Thymus (tissue), 11 donors: ENCODE data around the gene IGF2BP2. TPM values are rescaled to one million over a fixed set of nuclear protein-coding genes. Genes with fewer than 3 reads are reported as not detected.
A peak's percentile ranks its signal among the peaks of the same experiment; 100 is the strongest.

Experiments
- DNase-seq, 9 donors: peaks; one replicate each; pipeline ENCODE4 v3.0.0-alpha.2; 2013; ENCODE audit warnings: low spot score in 9 of 9, low read depth in 6 of 9, missing footprints in 1 of 9
- H3K27ac ChIP-seq, 2 donors: one replicate each; pipeline ENCODE4 v1.5.1; 2013; ENCODE audit warnings: control low read depth in 1 of 2, low read depth in 1 of 2, low read length in 1 of 2, mild to moderate bottlenecking in 1 of 2, moderate library complexity in 1 of 2
- H3K27me3 ChIP-seq, 2 donors: one replicate each; pipeline ENCODE4 v1.5.1; 2013; ENCODE audit warnings: low read length in 1 of 2; ENCODE audit not compliant: control insufficient read depth in 2 of 2, insufficient read depth in 1 of 2
- H3K36me3 ChIP-seq, 2 donors: one replicate each; pipeline ENCODE4 v1.5.1; 2013; ENCODE audit warnings: low read length in 1 of 2, mild to moderate bottlenecking in 1 of 2, moderate library complexity in 1 of 2; ENCODE audit not compliant: control insufficient read depth in 2 of 2, insufficient read depth in 2 of 2
- H3K4me1 ChIP-seq, 2 donors: one replicate each; pipeline ENCODE4 v1.5.1; 2013; ENCODE audit warnings: low read length in 2 of 2; ENCODE audit not compliant: control insufficient read depth in 2 of 2, insufficient read depth in 2 of 2
- H3K4me3 ChIP-seq, 2 donors: one replicate each; pipeline ENCODE4 v1.5.1; 2013; ENCODE audit warnings: low read length in 2 of 2, control low read depth in 1 of 2, mild to moderate bottlenecking in 1 of 2
- H3K9me3 ChIP-seq, 2 donors: one replicate each; pipeline ENCODE4 v1.5.1; 2013; ENCODE audit warnings: low read length in 1 of 2, mild to moderate bottlenecking in 1 of 2; ENCODE audit not compliant: control insufficient read depth in 2 of 2, insufficient read depth in 1 of 2
- whole genome bisulfite sequencing: extraction: QIAGEN DNeasy Blood & Tissue Kit; methylation state at CpG from one replicate; pipeline ENCODE4 v1.1.7; 2013; 5-methylcytosine and 5-hydroxymethylcytosine counted together
- polyA plus RNA-seq: library from polyadenylated mRNA; stranded (reverse); fragments of 200-250 nt; gene quantifications from one replicate; pipeline ENCODE4 v1.2.3, GENCODE V29; 2013
- total RNA-seq: library from RNA; stranded (reverse); fragments of 120-200 nt; gene quantifications from one replicate; pipeline ENCODE4 v1.2.4, GENCODE V29; 2013
- donor health status: healthy.

The IGF2BP2 gene
- total and polyA plus RNA-seq, 2 donors, result 2.0 to 12.1 TPM

DNA sequence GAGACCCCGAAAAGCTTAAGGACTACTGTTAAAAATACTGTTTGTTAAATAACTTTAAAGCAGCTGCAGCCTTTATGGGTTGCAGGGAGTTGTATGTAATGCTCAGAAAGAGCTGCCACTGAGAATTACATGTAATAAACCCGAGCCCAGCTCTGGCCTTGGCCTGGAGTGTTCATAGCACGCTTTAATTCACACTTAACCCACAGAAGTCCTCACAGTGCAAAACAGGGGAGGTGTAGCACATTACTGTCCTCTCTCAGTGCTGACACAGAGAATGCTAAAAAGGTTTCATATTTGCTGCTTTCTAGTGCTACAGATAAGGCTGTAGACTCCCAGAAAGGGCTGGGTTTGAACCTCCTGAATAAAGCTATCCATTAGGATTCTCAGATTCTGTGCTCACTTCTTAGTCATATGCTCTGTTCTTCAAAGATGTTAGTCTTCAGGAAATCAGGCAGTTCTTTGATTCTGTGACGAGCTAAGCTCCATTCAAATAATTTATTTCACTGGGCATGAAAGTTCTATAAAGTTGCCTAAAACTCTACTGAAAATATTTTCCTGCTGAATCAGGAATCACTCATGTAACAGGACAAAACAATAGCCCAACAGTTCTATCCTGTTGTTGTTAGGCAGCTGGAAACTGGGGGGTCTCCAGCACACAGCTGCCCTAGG, 130.7 kb downstream of the IGF2BP2 start:
- no peak overlapping the region for H3K27ac ChIP-seq
- H3K4me1 ChIP-seq, result no peaks in the 10 kb centered on the region
- H3K4me3 ChIP-seq, result no peak overlapping the region
- peaks cover 0 to 10% of the 10 kb centered on the region in 2 donors for H3K36me3 ChIP-seq
- no peaks in the 10 kb centered on the region for H3K9me3 ChIP-seq
- H3K27me3 ChIP-seq, result no peaks in the 10 kb centered on the region
- DNase-seq, result no peak
- WGBS, result 97% methylated on average over 4 of the region's 4 CpGs

- Histone ChIP-seq H3K4me1 (no peaks in the 10 kb centered on the region), H3K4me3 (no peak overlapping the region), H3K36me3 (peaks cover 0 to 16% of the 10 kb centered on the region in 2 donors), H3K27ac (no peak overlapping the region), H3K9me3 (no peaks in the 10 kb centered on the region), H3K27me3 (no peaks in the 10 kb centered on the region)
- WGBS, result 98% methylated on average over 2 of the region's 2 CpGs
- no peak for DNase-seq
Measured at GRCh38 chr3:185691622-185692021, 133.2 kb downstream of the IGF2BP2 start.

DNA sequence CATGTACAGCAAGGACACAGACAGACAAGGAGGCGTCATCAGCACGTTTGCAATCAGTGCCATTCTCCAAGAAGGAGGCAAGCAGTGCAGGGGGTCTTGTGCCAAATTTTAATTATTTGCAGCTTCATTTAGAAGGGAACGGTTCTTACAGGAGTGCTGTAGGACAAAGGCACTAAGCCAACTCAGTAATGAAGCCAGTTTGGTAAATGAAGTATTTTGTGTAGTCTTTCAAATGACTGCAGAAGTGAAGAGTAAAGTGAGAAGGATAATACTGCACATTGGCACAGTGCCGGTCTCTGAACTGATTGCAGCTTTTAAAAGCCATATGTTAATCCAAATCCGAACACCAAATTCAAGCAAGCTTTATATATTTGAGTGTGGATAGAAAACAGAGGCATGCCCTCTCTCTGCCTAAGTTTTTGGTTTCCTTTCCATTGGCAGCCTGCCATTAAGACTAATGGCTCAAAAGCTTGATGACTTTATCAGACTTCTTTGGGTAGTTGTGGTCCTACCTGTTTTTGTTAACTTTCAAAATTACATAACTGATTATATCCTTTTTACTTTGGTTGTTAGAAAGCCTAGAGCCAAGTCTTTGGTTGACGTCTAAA, 137.5 kb downstream of the IGF2BP2 start:
- no peak for DNase-seq
- H3K36me3 ChIP-seq, result peaks cover 0 to 34% of the 10 kb centered on the region in 2 donors
- no peak overlapping the region for H3K4me3 ChIP-seq
- WGBS, result 93% methylated on average over 6 of the region's 6 CpGs
- H3K9me3 ChIP-seq, result no peaks in the 10 kb centered on the region
- H3K4me1 ChIP-seq, result no peaks in the 10 kb centered on the region
- H3K27ac ChIP-seq, result no peak overlapping the region
- no peaks in the 10 kb centered on the region for H3K27me3 ChIP-seq

DNA sequence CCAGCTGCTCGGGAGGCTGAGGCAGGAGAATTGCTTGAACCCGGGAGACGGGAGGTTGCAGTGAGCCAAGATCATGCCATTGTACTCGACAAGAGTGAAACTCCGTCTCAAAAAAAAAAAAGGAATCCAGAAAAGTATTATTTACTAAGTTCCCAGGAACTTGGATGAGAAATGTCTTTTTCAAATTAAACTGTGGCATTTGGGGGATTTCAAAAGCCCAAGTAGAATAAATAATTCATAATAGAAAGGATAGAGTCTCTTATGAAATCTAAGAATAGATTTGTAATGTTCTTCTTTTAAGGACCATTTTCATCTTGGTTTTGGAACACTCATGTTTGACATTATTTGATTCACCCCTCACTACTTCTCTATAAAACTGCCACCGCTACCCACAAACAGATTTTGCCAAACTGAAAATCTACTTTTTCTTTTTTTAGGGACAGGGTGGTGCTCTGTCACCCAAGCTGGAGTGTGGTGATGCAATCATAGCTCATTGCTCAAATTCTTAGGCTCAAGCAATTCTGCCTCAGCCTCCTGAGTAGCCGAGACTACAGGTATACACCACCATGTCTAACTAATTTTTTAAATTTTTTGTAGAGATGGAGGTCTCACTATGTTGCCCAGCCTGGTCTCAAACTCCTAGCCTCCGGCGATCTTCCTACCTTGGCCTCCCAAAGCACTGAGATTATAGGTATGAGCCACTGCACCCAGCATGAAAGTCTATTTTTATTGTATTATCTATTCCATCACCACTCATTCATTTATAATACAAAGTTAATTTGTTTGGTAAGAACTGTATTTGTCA, 139.4 kb downstream of the IGF2BP2 start:
- no peaks in the 10 kb centered on the region for H3K4me1 ChIP-seq
- H3K36me3 ChIP-seq, result peaks cover 0 to 27% of the 10 kb centered on the region in 2 donors
- no peak overlapping the region for H3K4me3 ChIP-seq
- H3K9me3 ChIP-seq, result no peaks in the 10 kb centered on the region
- no peak for DNase-seq
- no peaks in the 10 kb centered on the region for H3K27me3 ChIP-seq
- H3K27ac ChIP-seq, result no peak overlapping the region
- WGBS, result 96% methylated on average over 9 of the region's 9 CpGs

DNA sequence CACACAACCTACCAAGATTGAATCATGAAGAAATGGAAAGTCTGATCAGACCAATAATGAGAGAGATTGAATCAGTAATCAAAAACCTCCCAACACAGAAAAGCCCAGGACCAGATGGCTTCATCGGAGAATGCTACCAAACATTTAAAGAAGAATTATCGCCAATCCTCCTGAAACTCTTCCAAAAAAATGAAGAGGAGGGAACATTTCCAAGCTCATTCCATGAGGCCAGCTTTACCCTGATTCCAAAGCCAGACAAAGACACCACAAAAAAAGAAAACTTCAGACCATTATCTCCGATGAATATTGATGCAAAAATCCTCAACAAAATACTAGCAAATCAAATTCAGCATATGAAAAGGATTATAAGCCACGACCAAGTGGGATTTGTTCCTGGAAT, 144.6 kb downstream of the IGF2BP2 start:
- no peaks in the 10 kb centered on the region for H3K9me3 ChIP-seq
- no peaks in the 10 kb centered on the region for H3K4me1 ChIP-seq
- 96% methylated on average over 4 of the region's 4 CpGs for WGBS
- no peaks in the 10 kb centered on the region for H3K27me3 ChIP-seq
- no peak overlapping the region for H3K4me3 ChIP-seq
- no peak for DNase-seq
- H3K27ac ChIP-seq, result no peak overlapping the region
- H3K36me3 ChIP-seq, result peaks cover 0 to 21% of the 10 kb centered on the region in 2 donors

- Histone ChIP-seq H3K4me3 (no peak overlapping the region), H3K36me3 (peaks cover 0 to 28% of the 10 kb centered on the region in 2 donors), H3K27me3 (no peaks in the 10 kb centered on the region), H3K9me3 (no peaks in the 10 kb centered on the region), H3K27ac (no peak overlapping the region), H3K4me1 (no peaks in the 10 kb centered on the region)
- no peak for DNase-seq
- WGBS, result 97% methylated on average over 1 of the region's 1 CpG
Measured at GRCh38 chr3:185678027-185678426, 146.8 kb downstream of the IGF2BP2 start.

GRCh38 chr3:185677146-185677829, 147.6 kb downstream of the IGF2BP2 start:
- Histone ChIP-seq H3K4me3 (no peak overlapping the region), H3K27me3 (no peaks in the 10 kb centered on the region), H3K27ac (no peak overlapping the region), H3K4me1 (no peaks in the 10 kb centered on the region), H3K9me3 (no peaks in the 10 kb centered on the region), H3K36me3 (peaks cover 0 to 30% of the 10 kb centered on the region in 2 donors)
- WGBS, result 95% methylated on average over 1 of the region's 1 CpG
- peak in 8 of 9 donors; percentile 10 to 70 (median 34) for DNase-seq

DNA sequence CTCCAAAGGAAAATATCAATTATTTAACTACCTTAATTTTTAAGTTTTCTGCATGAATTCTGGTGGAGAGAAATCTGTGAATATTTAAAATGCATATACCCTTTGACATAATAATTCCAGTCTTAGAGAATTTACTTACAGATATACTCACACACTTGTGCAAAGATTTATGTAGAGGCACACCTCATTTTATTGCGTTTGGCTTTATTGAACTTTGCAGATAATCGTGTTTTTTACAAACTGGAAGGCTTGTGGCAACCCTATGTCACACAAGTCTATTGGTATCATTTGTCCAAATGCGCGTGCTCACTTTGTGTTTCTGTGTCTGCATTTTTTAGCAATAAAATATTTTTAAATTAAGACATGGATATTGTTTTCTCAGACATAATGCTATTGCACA, 157.3 kb downstream of the IGF2BP2 start:
- peaks cover 0 to 4% of the 10 kb centered on the region in 2 donors for H3K36me3 ChIP-seq
- DNase-seq, result no peak
- H3K4me1 ChIP-seq, result no peaks in the 10 kb centered on the region
- H3K4me3 ChIP-seq, result no peak overlapping the region
- no peaks in the 10 kb centered on the region for H3K9me3 ChIP-seq
- 97% methylated on average over 4 of the region's 4 CpGs for WGBS
- no peak overlapping the region for H3K27ac ChIP-seq
- no peaks in the 10 kb centered on the region for H3K27me3 ChIP-seq
